AG08395 (cell line): ENCODE results near the gene TBPL1.
A peak's percentile ranks its signal among the peaks of the same experiment; 100 is the strongest.

ENCODE experiments used
- DNase-seq: peaks from one replicate; pipeline ENCODE4 v3.0.0; 2012; ENCODE audit warnings: mixed read lengths, low spot score

Gene TBPL1

GRCh38 chr6:134007077-134007476 is 54.1 kb downstream of the TBPL1 start:
- no peak for DNase-seq

- DNase-seq, result no peak
Observed at GRCh38 chr6:134009876-134010275, 56.9 kb downstream of the TBPL1 start.

- DNase-seq, result no peak
Observed at GRCh38 chr6:134010400-134010799, 57.4 kb downstream of the TBPL1 start.

GRCh38 chr6:134010974-134011373 is 58.0 kb downstream of the TBPL1 start:
- no peak for DNase-seq

- no peak for DNase-seq
Observed at GRCh38 chr6:134014588-134015137, 61.6 kb downstream of the TBPL1 start.

- no peak for DNase-seq
Observed at GRCh38 chr6:134015719-134016557, 62.9 kb downstream of the TBPL1 start.

- no peak for DNase-seq
Observed at GRCh38 chr6:134016558-134016814, 63.5 kb downstream of the TBPL1 start.

- DNase-seq, result no peak
Observed at GRCh38 chr6:134020071-134020470, 67.0 kb downstream of the TBPL1 start.

- no peak for DNase-seq
Observed at GRCh38 chr6:134020543-134020942, 67.5 kb downstream of the TBPL1 start.

- DNase-seq, result no peak
Observed at GRCh38 chr6:134020968-134021367, 67.9 kb downstream of the TBPL1 start.

- DNase-seq, result no peak
Observed at GRCh38 chr6:134021396-134022122, 68.5 kb downstream of the TBPL1 start.

GRCh38 chr6:134022650-134023049 is 69.6 kb downstream of the TBPL1 start:
- DNase-seq, result no peak

GRCh38 chr6:134026597-134026996 is 73.6 kb downstream of the TBPL1 start:
- no peak for DNase-seq

GRCh38 chr6:134028438-134028837 is 75.4 kb downstream of the TBPL1 start:
- no peak for DNase-seq

- DNase-seq, result no peak
Observed at GRCh38 chr6:134029495-134030455, 76.8 kb downstream of the TBPL1 start.

- peak; percentile 8 for DNase-seq
Observed at GRCh38 chr6:134031696-134032255, 78.8 kb downstream of the TBPL1 start.

- no peak for DNase-seq
Observed at GRCh38 chr6:134034478-134034877, 81.5 kb downstream of the TBPL1 start.

GRCh38 chr6:134034961-134035822 is 82.2 kb downstream of the TBPL1 start:
- no peak for DNase-seq

GRCh38 chr6:134035823-134036296 is 82.8 kb downstream of the TBPL1 start:
- DNase-seq, result peak; percentile 24

GRCh38 chr6:134039116-134039515 is 86.1 kb downstream of the TBPL1 start:
- DNase-seq, result no peak
